Body of pancreas (tissue), 4 donors: ENCODE measurements around the gene NDUFA12.

Experiments used
- CTCF ChIP-seq, 7 experiments: fragments of 450-650 bp in 4 of 7; fragments of 200-600 bp in 3 of 7; sonication (generic) in 3 of 7; IDR thresholded peaks; one replicate each; pipeline ENCODE4 v1.5.1; 2016 to 2019; ENCODE audit warnings: antibody characterized with exemption in 7 of 7
- POLR2A ChIP-seq, 3 donors: fragments of 450-650 bp; IDR thresholded peaks; one replicate each; pipeline ENCODE4 v1.6.1; 2016; ENCODE audit warnings: antibody characterized with exemption in 3 of 3, mild to moderate bottlenecking in 2 of 3

- no peak for TF ChIP-seq CTCF (IDR thresholded peaks at IDR 0.05)
- TF ChIP-seq POLR2A (IDR thresholded peaks at IDR 0.05), result no peak
Observed at GRCh38 chr12:94972795-94973194, 30.7 kb downstream of the NDUFA12 start.
